K562 (cell line): ENCODE results near the gene SMIM41. TPM values are rescaled to one million over a fixed set of nuclear protein-coding genes. Genes with fewer than 3 reads are reported as not detected.

ENCODE experiments used
- CBFB ChIP-seq: sonication (generic); formaldehyde crosslinking; IDR thresholded peaks from 2 replicates; pipeline ENCODE4 v1.4.0; 2020; ENCODE audit warnings: mild to moderate bottlenecking, missing genetic modification reagents
- E2F6 ChIP-seq, 2 experiments: IDR thresholded peaks; 2 replicates each; pipeline ENCODE4 v1.6.1; 2011; ENCODE audit warnings: borderline replicate concordance in 1 of 2, control low read depth in 1 of 2, low read depth in 1 of 2, low read length in 1 of 2, mild to moderate bottlenecking in 1 of 2, mixed read lengths in 1 of 2, moderate library complexity in 1 of 2; ENCODE audit not compliant: insufficient read depth in 1 of 2, insufficient read length in 1 of 2, poor library complexity in 1 of 2, severe bottlenecking in 1 of 2; ENCODE audit errors: extremely low read depth in 1 of 2
- KDM5B ChIP-seq: fragments of 200-600 bp; sonication (generic); IDR thresholded peaks from 2 replicates; pipeline ENCODE4 v1.6.1; 2012; ENCODE audit warnings: low read depth, mild to moderate bottlenecking, moderate library complexity, low read length, control low read depth, inconsistent platforms; ENCODE audit not compliant: insufficient replicate concordance
- LCOR ChIP-seq: sonication (generic); formaldehyde crosslinking; IDR thresholded peaks from 2 replicates; pipeline ENCODE4 v1.8.0; 2022; ENCODE audit warnings: mild to moderate bottlenecking, missing genetic modification reagents
- MAZ ChIP-seq, 2 experiments: fragments of 450-650 bp in 1 of 2; sonication (generic) in 1 of 2; formaldehyde crosslinking; IDR thresholded peaks in 1 of 2; conservative IDR thresholded peaks in 1 of 2; 2 replicates each; pipeline versions ENCODE4 v1.4.0 to v1.5.0; 2020; ENCODE audit warnings: mild to moderate bottlenecking in 1 of 2, missing genetic modification reagents in 1 of 2
- NRF1 ChIP-seq, 2 experiments: fragments of 450-650 bp; IDR thresholded peaks in 1 of 2; conservative IDR thresholded peaks in 1 of 2; 2 replicates each; pipeline ENCODE4 v1.6.1; 2014; ENCODE audit warnings: mild to moderate bottlenecking in 2 of 2
- PHB2 ChIP-seq: fragments of 450-650 bp; IDR thresholded peaks from 2 replicates; pipeline ENCODE4 v1.6.1; 2017; ENCODE audit warnings: low read depth
- RB1 ChIP-seq: fragments of 450-650 bp; IDR thresholded peaks from 2 replicates; pipeline ENCODE4 v1.6.1; 2017; ENCODE audit warnings: low read depth, mild to moderate bottlenecking
- SMAD4 ChIP-seq: fragments of 250-450 bp; sonication (Bioruptor Pico); conservative IDR thresholded peaks from 2 replicates; pipeline ENCODE4 v1.8.0; 2021; ENCODE audit warnings: inconsistent platforms, mild to moderate bottlenecking, moderate library complexity
- SUPT5H ChIP-seq: fragments of 450-650 bp; IDR thresholded peaks from 2 replicates; pipeline ENCODE4 v1.6.1; 2016
- TCF7 ChIP-seq: sonication (generic); IDR thresholded peaks from 2 replicates; pipeline ENCODE4 v1.6.1; 2016; ENCODE audit warnings: antibody characterized with exemption, borderline replicate concordance
- ZBTB7A ChIP-seq: IDR thresholded peaks from 2 replicates; pipeline ENCODE4 v1.6.1; 2011; ENCODE audit warnings: low read depth, mild to moderate bottlenecking, low read length, moderate library complexity, borderline replicate concordance; ENCODE audit not compliant: control insufficient read depth
- ZBTB9 ChIP-seq: fragments of 450-650 bp; formaldehyde crosslinking; IDR thresholded peaks from 2 replicates; pipeline ENCODE4 v1.4.0; 2020; ENCODE audit warnings: mild to moderate bottlenecking, moderate library complexity
- ZFX ChIP-seq: sonication (generic); formaldehyde crosslinking; IDR thresholded peaks from 2 replicates; pipeline ENCODE4 v1.8.0; 2022; ENCODE audit warnings: mild to moderate bottlenecking, missing genetic modification reagents, moderate library complexity
- ZNF134 ChIP-seq: fragments of 250-450 bp; sonication (Bioruptor Pico); conservative IDR thresholded peaks from 2 replicates; pipeline ENCODE4 v1.4.0; 2020
- ZNF445 ChIP-seq: fragments of 250-450 bp; sonication (Bioruptor Pico); IDR thresholded peaks from 2 replicates; pipeline ENCODE4 v1.4.0; 2020; ENCODE audit warnings: low read depth, mild to moderate bottlenecking, moderate library complexity
- ZNF644 ChIP-seq: fragments of 200-800 bp; sonication (Bioruptor generic); IDR thresholded peaks from 2 replicates; pipeline ENCODE4 v1.6.1; 2016; ENCODE audit warnings: low read depth, missing genetic modification characterization, missing compliant biosample characterization
- polyA plus RNA-seq, 8 experiments: library from polyadenylated mRNA; depleted of rRNA in 4 of 8; stranded (reverse) in 5 of 8; unstranded in 3 of 8; fragments of >200 nt; fragmentation: Nextera tagmentation in 2 of 8; fragmentation: Illumina TruSeq in 1 of 8; extraction: Ambion mirVana in 2 of 8; extraction: Trizol in 1 of 8; gene quantifications; 2 replicates each; pipeline versions ENCODE4 v1.2.1 to v1.2.3, GENCODE V29; 2011 to 2014; ENCODE audit warnings: inconsistent platforms in 1 of 8, missing spikeins in 1 of 8
- total RNA-seq, 7 experiments: library from RNA; depleted of rRNA in 6 of 7; stranded (reverse); fragments of >200 nt in 6 of 7; fragmentation: Illumina TruSeq in 2 of 7; extraction: Trizol in 2 of 7; gene quantifications; 2 replicates each; pipeline versions ENCODE4 v1.2.1 to v1.2.3, GENCODE V29; 2011 to 2021; ENCODE audit warnings: low replicate concordance in 1 of 7
- TF ChIP-seq, protein P1 (sequence below): fragments of 250-450 bp; sonication (Bioruptor Pico); IDR thresholded peaks from 2 replicates; pipeline ENCODE4 v1.4.0; 2020; ENCODE audit warnings: mild to moderate bottlenecking
- TF ChIP-seq, protein P2 (sequence below), 2 experiments: fragments of 450-650 bp in 1 of 2; sonication (generic) in 1 of 2; formaldehyde crosslinking; conservative IDR thresholded peaks; 2 replicates each; pipeline versions ENCODE4 v1.4.0 to v1.8.1; 2020 to 2022; ENCODE audit warnings: mild to moderate bottlenecking in 1 of 2, missing genetic modification reagents in 1 of 2

The SMIM41 gene
- total and polyA plus RNA-seq, 9 of the 15 experiments (the other 6 are each of a cell fraction or from before 2014, with no cell fraction given): not detected

- TF ChIP-seq TCF7: peak; percentile 94
- TF ChIP-seq CBFB (CRISPR knock-in tag): no peak
- TF ChIP-seq ZNF134: peak; percentile 90
- TF ChIP-seq ZBTB9 (CRISPR knock-in tag): peak; percentile 54; the same call in 1 of the 2 replicates
- TF ChIP-seq ZFX: peak; percentile 96
- TF ChIP-seq ZBTB7A: peak; percentile 67; the same call in 1 of the 2 replicates
- no peak for TF ChIP-seq PHB2
- TF ChIP-seq ZNF445: no peak
- TF ChIP-seq, protein P1, sequence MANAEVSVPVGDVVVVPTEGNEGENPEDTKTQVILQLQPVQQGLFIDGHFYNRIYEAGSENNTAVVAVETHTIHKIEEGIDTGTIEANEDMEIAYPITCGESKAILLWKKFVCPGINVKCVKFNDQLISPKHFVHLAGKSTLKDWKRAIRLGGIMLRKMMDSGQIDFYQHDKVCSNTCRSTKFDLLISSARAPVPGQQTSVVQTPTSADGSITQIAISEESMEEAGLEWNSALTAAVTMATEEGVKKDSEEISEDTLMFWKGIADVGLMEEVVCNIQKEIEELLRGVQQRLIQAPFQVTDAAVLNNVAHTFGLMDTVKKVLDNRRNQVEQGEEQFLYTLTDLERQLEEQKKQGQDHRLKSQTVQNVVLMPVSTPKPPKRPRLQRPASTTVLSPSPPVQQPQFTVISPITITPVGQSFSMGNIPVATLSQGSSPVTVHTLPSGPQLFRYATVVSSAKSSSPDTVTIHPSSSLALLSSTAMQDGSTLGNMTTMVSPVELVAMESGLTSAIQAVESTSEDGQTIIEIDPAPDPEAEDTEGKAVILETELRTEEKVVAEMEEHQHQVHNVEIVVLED (CRISPR knock-in tag): peak; percentile 48; the same call in 1 of the 2 replicates
- TF ChIP-seq E2F6 (IDR thresholded peaks at IDR 0.05; ENCODE audit: borderline replicate concordance in 1 of 2, extremely low read depth in 1 of 2, insufficient read depth in 1 of 2, insufficient read length in 1 of 2, low read depth in 1 of 2, low read length in 1 of 2, poor library complexity in 1 of 2, severe bottlenecking in 1 of 2): peak in 1 of 2 experiments; percentile 56
- TF ChIP-seq LCOR (CRISPR knock-in tag): peak; percentile 22; the same call in 1 of the 2 replicates
- TF ChIP-seq, protein P2, sequence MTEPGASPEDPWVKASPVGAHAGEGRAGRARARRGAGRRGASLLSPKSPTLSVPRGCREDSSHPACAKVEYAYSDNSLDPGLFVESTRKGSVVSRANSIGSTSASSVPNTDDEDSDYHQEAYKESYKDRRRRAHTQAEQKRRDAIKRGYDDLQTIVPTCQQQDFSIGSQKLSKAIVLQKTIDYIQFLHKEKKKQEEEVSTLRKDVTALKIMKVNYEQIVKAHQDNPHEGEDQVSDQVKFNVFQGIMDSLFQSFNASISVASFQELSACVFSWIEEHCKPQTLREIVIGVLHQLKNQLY (CRISPR knock-in tag; conservative IDR thresholded peaks at IDR 0.05): no peak
- peak; percentile 70 to 71 for TF ChIP-seq NRF1 (conservative IDR thresholded peaks at IDR 0.05 in 1 of 2, IDR thresholded peaks at IDR 0.05 in 1 of 2)
- TF ChIP-seq SUPT5H: peak; percentile 46
- TF ChIP-seq ZNF644 (tag): peak; percentile 68; the same call in 1 of the 2 replicates
- peak; percentile 39 for TF ChIP-seq KDM5B
- peak; percentile 58; the same call in 1 of the 2 replicates for TF ChIP-seq RB1
- TF ChIP-seq MAZ (CRISPR knock-in tag; conservative IDR thresholded peaks at IDR 0.05 in 1 of 2, IDR thresholded peaks at IDR 0.05 in 1 of 2): peak; percentile 89 to 94
- peak; percentile 83 for TF ChIP-seq SMAD4 (CRISPR knock-in tag)
Measured at GRCh38 chr12:52050758-52051541, 28.6 kb upstream of the SMIM41 start, which contains the start of gene NR4A1 (continued).
